ENCODE measurements around the gene RNU1-4.
A peak's percentile ranks its signal among the peaks of the same experiment; 100 is the strongest.
"Not testable (repeated sequence)": the region's sequence is repeated elsewhere in the genome, so short reads cannot be mapped to it uniquely, and the experiment has no call there.

RNU1-4 gene

DNA sequence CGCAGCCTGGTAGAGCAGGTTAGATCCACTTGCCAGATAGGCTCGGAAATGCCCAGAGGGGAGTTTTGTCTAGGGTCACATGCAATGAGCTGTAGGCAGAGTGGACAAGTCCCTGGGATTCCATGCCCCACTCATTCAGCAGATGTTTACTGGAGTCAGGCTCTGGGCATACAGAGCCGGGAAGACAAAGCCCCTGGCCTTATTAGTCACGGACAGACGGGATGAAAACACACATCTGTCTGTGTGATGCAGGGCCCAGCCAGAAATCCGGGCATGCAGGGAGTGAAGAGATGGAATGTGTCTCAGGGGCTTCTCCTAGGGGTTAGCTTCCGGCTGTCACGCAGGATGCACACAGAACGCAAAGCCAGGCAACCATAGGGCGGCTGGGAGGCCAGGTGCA, 26.8 kb upstream of the RNU1-4 start:
- H3K27ac ChIP-seq (ENCODE audit: low read depth, low read length); H3K27me3 ChIP-seq (ENCODE audit: control insufficient read depth, insufficient read depth, low read length); H3K4me1 ChIP-seq (ENCODE audit: control insufficient read depth, insufficient read depth, low read length); H3K4me3 ChIP-seq (ENCODE audit: low read length); H3K36me3 ChIP-seq (ENCODE audit: control insufficient read depth, insufficient read depth, low read length); H3K9ac ChIP-seq (ENCODE audit: low read length): not testable (repeated sequence)

DNA sequence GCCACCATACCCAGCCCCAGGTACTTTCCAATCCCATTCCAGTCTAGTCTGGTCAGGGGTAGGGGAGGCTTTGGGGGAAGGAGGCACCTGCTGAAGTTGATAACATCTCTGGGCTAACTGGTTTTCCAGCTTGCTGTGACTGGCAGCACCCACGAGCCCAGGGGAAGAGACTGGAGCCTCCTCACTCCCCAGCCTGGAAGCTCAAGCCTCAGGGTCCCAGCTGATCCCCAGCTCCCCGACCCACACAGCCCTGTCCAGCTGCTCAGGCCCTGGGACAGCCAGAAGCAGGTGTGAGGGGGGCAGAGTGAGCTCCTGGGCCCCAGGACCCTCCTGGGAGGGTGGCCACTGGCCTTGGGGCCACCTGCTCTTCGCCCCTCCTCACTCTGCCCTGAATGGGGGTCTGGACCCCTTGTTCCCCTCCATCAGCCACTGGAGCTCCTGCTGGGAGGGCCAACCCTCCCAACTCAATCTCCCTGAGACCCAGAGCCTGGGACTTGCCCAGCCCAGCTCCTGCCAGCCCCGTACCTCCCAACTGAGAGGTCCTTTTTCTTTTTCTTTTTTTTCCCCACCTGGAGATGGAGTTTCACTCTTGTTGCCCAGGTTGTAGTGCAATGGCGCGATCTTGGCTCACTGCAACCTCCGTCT, 23.5 kb upstream of the RNU1-4 start:
- no peak overlapping the region for H3K4me3 ChIP-seq (ENCODE audit: low read length)
- no peaks in the 10 kb centered on the region for H3K4me1 ChIP-seq (ENCODE audit: control insufficient read depth, insufficient read depth, low read length)
- H3K27ac ChIP-seq (ENCODE audit: low read depth, low read length) = no peak overlapping the region
- H3K27me3 ChIP-seq (ENCODE audit: control insufficient read depth, insufficient read depth, low read length) = no peaks in the 10 kb centered on the region
- H3K9ac ChIP-seq (ENCODE audit: low read length) = no peak overlapping the region
- H3K36me3 ChIP-seq (ENCODE audit: control insufficient read depth, insufficient read depth, low read length) = no peaks in the 10 kb centered on the region

GRCh38 chr1:16717336-16718098, 22.8 kb upstream of the RNU1-4 start:
- Histone ChIP-seq H3K9ac (ENCODE audit: low read length) (no peak overlapping the region), H3K4me1 (ENCODE audit: control insufficient read depth, insufficient read depth, low read length) (no peaks in the 10 kb centered on the region), H3K27ac (ENCODE audit: low read depth, low read length) (no peak overlapping the region), H3K36me3 (ENCODE audit: control insufficient read depth, insufficient read depth, low read length) (no peaks in the 10 kb centered on the region), H3K27me3 (ENCODE audit: control insufficient read depth, insufficient read depth, low read length) (no peaks in the 10 kb centered on the region), H3K4me3 (ENCODE audit: low read length) (no peak overlapping the region)

- H3K9ac ChIP-seq (ENCODE audit: low read length); H3K4me1 ChIP-seq (ENCODE audit: control insufficient read depth, insufficient read depth, low read length); H3K27ac ChIP-seq (ENCODE audit: low read depth, low read length); H3K27me3 ChIP-seq (ENCODE audit: control insufficient read depth, insufficient read depth, low read length); H3K36me3 ChIP-seq (ENCODE audit: control insufficient read depth, insufficient read depth, low read length); H3K4me3 ChIP-seq (ENCODE audit: low read length): not testable (repeated sequence)
These were observed 22.0 kb upstream of the RNU1-4 start for GRCh38 chr1:16718099-16718907.

DNA sequence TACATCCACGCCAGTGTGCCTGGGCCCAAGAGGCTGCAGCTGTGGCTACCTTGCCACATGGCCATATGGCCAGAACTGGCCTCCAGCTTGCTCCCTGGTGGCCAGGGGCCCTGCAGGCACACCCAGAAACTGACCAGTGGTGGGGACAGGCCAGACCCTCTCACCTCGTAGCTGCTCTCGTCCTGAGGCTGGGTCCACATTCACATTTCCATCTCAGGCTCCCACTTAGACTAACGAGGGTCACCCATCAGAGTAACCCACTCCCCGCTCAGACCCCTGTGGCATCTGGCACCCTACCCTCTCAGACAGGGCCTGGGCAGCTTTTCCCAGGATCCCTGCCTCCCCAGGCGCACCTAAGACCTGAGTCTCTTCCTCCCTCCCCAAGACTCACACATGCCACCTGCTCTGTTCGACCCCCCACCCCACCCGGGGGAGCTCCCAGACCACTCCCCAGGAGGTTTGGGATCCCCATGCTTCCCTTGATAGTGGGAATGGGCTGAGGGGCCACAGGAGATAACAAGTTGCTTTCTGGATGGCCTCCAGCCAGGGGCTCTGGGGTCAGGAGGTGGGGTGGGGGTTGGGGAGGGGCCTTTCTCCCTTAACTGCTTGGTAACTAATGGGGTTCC, 21.3 kb upstream of the RNU1-4 start:
- no peaks in the 10 kb centered on the region for H3K27me3 ChIP-seq (ENCODE audit: control insufficient read depth, insufficient read depth, low read length)
- H3K4me1 ChIP-seq (ENCODE audit: control insufficient read depth, insufficient read depth, low read length) = no peaks in the 10 kb centered on the region
- no peak overlapping the region for H3K9ac ChIP-seq (ENCODE audit: low read length)
- no peak overlapping the region for H3K27ac ChIP-seq (ENCODE audit: low read depth, low read length)
- H3K4me3 ChIP-seq (ENCODE audit: low read length) = no peak overlapping the region
- no peaks in the 10 kb centered on the region for H3K36me3 ChIP-seq (ENCODE audit: control insufficient read depth, insufficient read depth, low read length)

DNA sequence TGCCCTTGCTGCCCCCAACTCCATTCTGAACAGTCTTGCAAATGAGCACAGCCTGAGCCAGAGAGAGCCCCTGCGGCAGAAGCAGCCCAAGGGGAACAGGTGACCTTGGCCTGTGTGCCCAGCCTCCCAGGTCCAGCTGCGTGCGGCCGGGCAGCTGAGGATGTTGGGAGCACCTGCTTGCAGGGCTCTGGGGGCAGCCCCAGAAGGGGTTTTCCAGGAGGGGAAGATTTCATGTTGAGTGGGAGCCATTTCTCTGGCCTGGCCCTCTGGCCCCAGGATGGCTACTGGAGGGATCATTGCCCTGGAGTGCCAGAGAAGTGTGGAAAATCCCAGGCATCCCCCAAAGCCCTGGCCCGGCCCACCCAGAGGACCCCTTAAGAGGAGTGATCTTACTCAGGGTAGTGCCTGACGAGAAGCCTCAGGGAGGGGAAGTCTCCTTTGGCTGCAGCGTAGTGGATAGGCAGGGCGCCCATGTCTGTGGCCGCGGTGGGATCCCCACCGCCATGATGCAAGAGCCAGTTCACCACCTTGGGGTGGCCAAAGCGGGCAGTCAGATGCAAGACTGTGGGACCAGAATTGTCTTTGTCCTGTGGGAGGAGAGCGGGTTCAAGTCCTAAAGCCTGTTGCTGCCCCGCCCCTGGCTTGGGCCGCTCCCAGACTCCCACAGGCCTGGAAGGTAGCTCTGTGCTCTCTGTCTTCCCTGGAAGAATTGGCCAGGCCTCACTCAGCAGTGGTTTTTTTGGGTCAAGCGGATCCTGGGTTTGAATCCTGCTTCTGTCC, 20.6 kb upstream of the RNU1-4 start:
- H3K4me1 ChIP-seq (ENCODE audit: control insufficient read depth, insufficient read depth, low read length) = no peaks in the 10 kb centered on the region
- H3K27me3 ChIP-seq (ENCODE audit: control insufficient read depth, insufficient read depth, low read length) = no peaks in the 10 kb centered on the region

DNA sequence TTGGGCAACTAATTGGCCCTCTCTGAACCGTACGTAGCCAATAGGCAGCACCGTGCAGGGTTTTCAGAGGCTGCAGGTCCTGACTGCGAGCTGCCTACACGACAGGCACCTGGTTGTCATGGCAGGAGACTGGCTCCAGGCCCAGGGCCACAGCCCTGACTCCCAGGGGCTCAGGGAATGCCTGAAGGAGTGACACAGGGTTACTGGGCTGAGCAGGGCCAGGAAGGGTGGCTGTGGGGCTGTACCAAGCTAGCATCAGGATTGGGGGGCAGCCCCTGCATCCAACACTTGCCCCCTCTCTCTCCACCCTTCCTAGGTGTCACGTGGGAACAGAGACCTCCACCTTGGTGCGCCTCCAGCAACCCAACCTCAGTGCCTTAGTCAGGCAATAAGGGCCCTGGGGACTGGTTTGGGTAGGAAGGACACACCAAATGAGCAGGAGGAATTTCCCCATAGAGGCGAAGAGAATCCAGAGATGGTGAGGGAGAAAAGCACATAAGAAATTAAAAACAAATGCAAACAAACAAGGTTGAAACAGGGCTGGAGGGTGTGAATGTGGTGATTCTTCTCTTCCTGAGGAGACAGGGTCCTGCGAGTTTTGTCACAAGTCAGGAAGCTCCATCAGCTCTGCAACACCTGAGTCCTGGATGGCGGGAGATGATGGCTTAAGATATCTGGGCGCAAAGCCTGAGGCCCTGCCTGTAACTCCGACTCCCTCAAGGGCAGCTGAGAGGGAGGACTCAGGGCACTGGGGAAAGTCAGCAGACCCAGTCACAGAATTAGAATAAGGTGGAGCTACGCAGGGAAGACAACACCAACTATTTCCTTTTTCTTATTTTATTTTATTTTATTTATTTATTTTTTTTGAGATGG, 19.7 kb upstream of the RNU1-4 start:
- Histone ChIP-seq H3K27ac (ENCODE audit: low read depth, low read length) (no peak overlapping the region), H3K4me1 (ENCODE audit: control insufficient read depth, insufficient read depth, low read length) (no peaks in the 10 kb centered on the region), H3K36me3 (ENCODE audit: control insufficient read depth, insufficient read depth, low read length) (no peaks in the 10 kb centered on the region), H3K9ac (ENCODE audit: low read length) (no peak overlapping the region), H3K4me3 (ENCODE audit: low read length) (no peak overlapping the region), H3K27me3 (ENCODE audit: control insufficient read depth, insufficient read depth, low read length) (no peaks in the 10 kb centered on the region)

More for the DNA sequence above, 20.6 kb upstream of the RNU1-4 start:
- H3K9ac ChIP-seq (ENCODE audit: low read length) = no peak overlapping the region
- no peak overlapping the region for H3K27ac ChIP-seq (ENCODE audit: low read depth, low read length)
- H3K36me3 ChIP-seq (ENCODE audit: control insufficient read depth, insufficient read depth, low read length) = no peaks in the 10 kb centered on the region
- no peak overlapping the region for H3K4me3 ChIP-seq (ENCODE audit: low read length)

DNA sequence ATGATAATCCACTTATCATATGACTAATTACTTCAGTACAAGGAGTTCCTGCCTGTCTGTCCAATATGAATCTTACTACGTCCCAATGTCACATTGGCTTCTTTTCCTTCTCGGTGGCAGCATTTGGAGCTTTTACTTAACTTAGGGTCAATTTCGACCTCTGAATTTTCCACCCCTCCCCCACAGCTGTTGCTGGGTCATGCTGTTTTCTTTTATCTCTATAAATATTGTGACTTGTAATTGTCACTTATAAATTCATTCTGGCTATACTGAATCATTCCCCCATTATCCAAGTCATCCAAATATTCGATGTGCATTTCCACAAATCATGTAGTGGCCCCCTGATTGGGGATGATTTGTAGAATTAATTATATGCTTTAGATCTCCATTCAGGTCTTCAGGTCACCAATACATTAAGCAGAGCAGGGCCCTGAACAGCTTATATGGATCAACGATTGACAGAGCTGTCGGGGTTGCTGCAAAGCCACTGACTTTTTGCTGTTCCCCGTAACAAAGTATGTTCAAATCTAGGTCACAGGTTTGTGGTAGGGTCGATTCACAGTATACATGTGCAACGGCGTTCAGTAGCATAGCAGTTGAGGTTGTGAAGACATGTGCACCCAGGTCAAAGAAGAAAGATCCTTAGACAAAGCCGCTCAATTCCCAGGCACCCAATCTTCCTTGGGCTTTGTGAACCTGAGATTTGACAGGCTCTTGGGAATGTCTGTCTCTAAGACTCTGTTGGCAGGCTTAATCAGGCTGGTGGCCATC, 18.3 kb upstream of the RNU1-4 start:
- H3K36me3 ChIP-seq (ENCODE audit: control insufficient read depth, insufficient read depth, low read length) = no peaks in the 10 kb centered on the region
- no peak overlapping the region for H3K27ac ChIP-seq (ENCODE audit: low read depth, low read length)
- no peak overlapping the region for H3K4me3 ChIP-seq (ENCODE audit: low read length)
- H3K9ac ChIP-seq (ENCODE audit: low read length) = no peak overlapping the region
- H3K27me3 ChIP-seq (ENCODE audit: control insufficient read depth, insufficient read depth, low read length) = no peaks in the 10 kb centered on the region
- no peaks in the 10 kb centered on the region for H3K4me1 ChIP-seq (ENCODE audit: control insufficient read depth, insufficient read depth, low read length)

GRCh38 chr1:16724718-16725438, 15.4 kb upstream of the RNU1-4 start:
- no peaks in the 10 kb centered on the region for H3K36me3 ChIP-seq (ENCODE audit: control insufficient read depth, insufficient read depth, low read length)
- H3K27me3 ChIP-seq (ENCODE audit: control insufficient read depth, insufficient read depth, low read length) = no peaks in the 10 kb centered on the region
- no peak overlapping the region for H3K9ac ChIP-seq (ENCODE audit: low read length)
- no peaks in the 10 kb centered on the region for H3K4me1 ChIP-seq (ENCODE audit: control insufficient read depth, insufficient read depth, low read length)
- no peak overlapping the region for H3K4me3 ChIP-seq (ENCODE audit: low read length)
- peak overlapping the region; percentile 24 for H3K27ac ChIP-seq (ENCODE audit: low read depth, low read length)

DNA sequence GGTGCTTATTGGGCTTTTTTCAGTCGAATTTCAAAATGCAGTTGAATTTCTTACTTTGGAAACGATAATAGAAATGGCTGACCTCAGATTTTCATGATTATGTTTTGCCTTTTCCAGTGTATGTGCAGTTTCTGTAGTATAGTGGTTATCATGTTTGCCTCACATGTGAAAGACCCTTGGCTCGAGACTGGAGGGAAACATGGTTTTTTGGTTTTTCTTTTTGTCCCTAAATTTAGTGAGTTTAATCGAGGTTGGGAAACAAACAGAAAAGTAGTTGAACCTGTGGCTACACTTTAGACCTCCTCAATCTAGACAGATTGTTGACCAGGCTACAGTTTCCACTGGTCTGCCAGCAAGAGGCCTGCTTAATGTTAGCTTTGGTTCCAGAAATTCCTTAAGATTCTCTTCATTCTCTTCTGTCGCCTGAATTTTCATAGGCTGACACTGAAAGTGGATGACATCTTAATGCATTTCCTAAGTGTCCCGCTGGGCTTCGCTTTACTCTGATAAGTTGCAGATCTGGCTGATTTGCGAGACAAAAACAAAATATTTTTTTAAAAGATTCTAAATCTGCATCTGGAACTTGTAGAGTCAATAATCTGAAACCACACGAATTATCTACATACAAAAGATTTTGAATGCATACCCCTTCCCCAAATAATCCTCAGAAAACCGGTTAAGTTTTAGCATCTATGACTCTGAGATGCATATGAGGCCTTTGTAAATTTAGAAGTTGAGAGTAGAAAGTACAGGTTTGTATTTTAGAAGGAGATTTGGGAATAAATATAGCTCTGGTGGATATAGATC, 14.7 kb upstream of the RNU1-4 start:
- H3K4me3 ChIP-seq (ENCODE audit: low read length); H3K27me3 ChIP-seq (ENCODE audit: control insufficient read depth, insufficient read depth, low read length); H3K9ac ChIP-seq (ENCODE audit: low read length); H3K4me1 ChIP-seq (ENCODE audit: control insufficient read depth, insufficient read depth, low read length); H3K36me3 ChIP-seq (ENCODE audit: control insufficient read depth, insufficient read depth, low read length): not testable (repeated sequence)
- peak overlapping the region; percentile 24 for H3K27ac ChIP-seq (ENCODE audit: low read depth, low read length)
